OCI-LY1 (cell line): Measurements from ENCODE around the gene SIGLEC6.

ENCODE experiments used
- H2AFZ ChIP-seq: fragments of 200-600 bp; sonication (generic), shearing (Covaris generic); 2 replicates; pipeline ENCODE4 v1.6.0; 2014; ENCODE audit warnings: antibody characterized with exemption, mild to moderate bottlenecking, low read length
- H3F3A ChIP-seq: fragments of 200-600 bp; sonication (generic), shearing (Covaris generic); 2 replicates; pipeline ENCODE4 v1.6.0; 2014; ENCODE audit warnings: mild to moderate bottlenecking, antibody characterized with exemption, low read length, moderate library complexity; ENCODE audit not compliant: insufficient read depth
- H3K27ac ChIP-seq: fragments of 200-600 bp; sonication (generic); 2 replicates; pipeline ENCODE4 v1.5.1; 2014; ENCODE audit warnings: low read length, mixed run types, mild to moderate bottlenecking, low read depth; ENCODE audit not compliant: poor library complexity, severe bottlenecking
- H3K27me3 ChIP-seq: fragments of 200-600 bp; sonication (generic); 2 replicates; pipeline ENCODE4 v1.6.0; 2014; ENCODE audit warnings: antibody characterized with exemption, mild to moderate bottlenecking, low read length, moderate library complexity; ENCODE audit not compliant: insufficient read depth
- H3K36me3 ChIP-seq: fragments of 200-600 bp; sonication (generic); 2 replicates; pipeline ENCODE4 v1.6.1; 2014; ENCODE audit warnings: mild to moderate bottlenecking, antibody characterized with exemption, low read length, moderate library complexity, mixed read lengths; ENCODE audit not compliant: insufficient read depth
- H3K4me1 ChIP-seq: fragments of 200-600 bp; sonication (generic); 2 replicates; pipeline ENCODE4 v1.5.1; 2014; ENCODE audit warnings: mild to moderate bottlenecking, low read length, moderate library complexity; ENCODE audit not compliant: insufficient read depth, severe bottlenecking
- H3K4me2 ChIP-seq: fragments of 200-600 bp; sonication (generic), shearing (Covaris generic); 2 replicates; pipeline ENCODE4 v1.6.1; 2014; ENCODE audit warnings: low read length
- H3K4me3 ChIP-seq: fragments of 200-600 bp; sonication (generic); 2 replicates; pipeline ENCODE4 v1.5.1; 2014; ENCODE audit warnings: low read length, low read depth, mild to moderate bottlenecking, mixed read lengths; ENCODE audit not compliant: poor library complexity, severe bottlenecking
- H3K79me2 ChIP-seq: fragments of 200-600 bp; shearing (Covaris generic); 2 replicates; pipeline ENCODE4 v1.6.1; 2016; ENCODE audit warnings: mixed run types, low read length, mixed read lengths; ENCODE audit not compliant: insufficient read depth
- H3K9ac ChIP-seq: fragments of 200-600 bp; sonication (generic), shearing (Covaris generic); 2 replicates; pipeline ENCODE4 v1.6.1; 2014; ENCODE audit warnings: mild to moderate bottlenecking, low read length, mixed read lengths
- H3K9me2 ChIP-seq: fragments of 200-600 bp; sonication (generic), shearing (Covaris generic); 2 replicates; pipeline ENCODE4 v1.6.1; 2014; ENCODE audit warnings: low read depth, mild to moderate bottlenecking, low read length, mixed read lengths
- H3K9me3 ChIP-seq: fragments of 200-600 bp; shearing (Covaris generic); 2 replicates; pipeline ENCODE4 v1.6.1; 2014; ENCODE audit warnings: low read length, mixed read lengths
- H4K20me1 ChIP-seq: fragments of 200-600 bp; sonication (generic), shearing (Covaris generic); 2 replicates; pipeline ENCODE4 v1.6.0; 2016; ENCODE audit warnings: mild to moderate bottlenecking, low read length; ENCODE audit not compliant: insufficient read depth
- EZH2 ChIP-seq: fragments of 200-600 bp; sonication (generic), shearing (Covaris generic); IDR thresholded peaks from 2 replicates; pipeline ENCODE4 v1.8.0; 2017; ENCODE audit warnings: borderline replicate concordance, mixed run types, mild to moderate bottlenecking, antibody characterized with exemption, low read length, moderate library complexity, mixed read lengths
- TF ChIP-seq, protein P1 (sequence below): fragments of 200-600 bp; sonication (generic), shearing (Covaris generic); IDR thresholded peaks from 2 replicates; pipeline ENCODE4 v1.5.1; 2017; ENCODE audit warnings: mild to moderate bottlenecking, antibody characterized with exemption, low read length, moderate library complexity, mixed read lengths

Gene SIGLEC6

GRCh38 chr19:51508059-51508733, 23.3 kb downstream of the SIGLEC6 start:
- H3K9me3 ChIP-seq, result no peaks in the 10 kb centered on the region
- TF ChIP-seq EZH2, result no peak
- TF ChIP-seq, protein P1, sequence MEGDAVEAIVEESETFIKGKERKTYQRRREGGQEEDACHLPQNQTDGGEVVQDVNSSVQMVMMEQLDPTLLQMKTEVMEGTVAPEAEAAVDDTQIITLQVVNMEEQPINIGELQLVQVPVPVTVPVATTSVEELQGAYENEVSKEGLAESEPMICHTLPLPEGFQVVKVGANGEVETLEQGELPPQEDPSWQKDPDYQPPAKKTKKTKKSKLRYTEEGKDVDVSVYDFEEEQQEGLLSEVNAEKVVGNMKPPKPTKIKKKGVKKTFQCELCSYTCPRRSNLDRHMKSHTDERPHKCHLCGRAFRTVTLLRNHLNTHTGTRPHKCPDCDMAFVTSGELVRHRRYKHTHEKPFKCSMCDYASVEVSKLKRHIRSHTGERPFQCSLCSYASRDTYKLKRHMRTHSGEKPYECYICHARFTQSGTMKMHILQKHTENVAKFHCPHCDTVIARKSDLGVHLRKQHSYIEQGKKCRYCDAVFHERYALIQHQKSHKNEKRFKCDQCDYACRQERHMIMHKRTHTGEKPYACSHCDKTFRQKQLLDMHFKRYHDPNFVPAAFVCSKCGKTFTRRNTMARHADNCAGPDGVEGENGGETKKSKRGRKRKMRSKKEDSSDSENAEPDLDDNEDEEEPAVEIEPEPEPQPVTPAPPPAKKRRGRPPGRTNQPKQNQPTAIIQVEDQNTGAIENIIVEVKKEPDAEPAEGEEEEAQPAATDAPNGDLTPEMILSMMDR, result no peak
- H3K27ac ChIP-seq, result no peak overlapping the region
- H3K79me2 ChIP-seq, result no peaks in the 10 kb centered on the region
- H3K4me3 ChIP-seq, result no peak overlapping the region
- no peaks in the 10 kb centered on the region for H3K4me1 ChIP-seq
- no peak overlapping the region for H2AFZ ChIP-seq
- no peaks in the 10 kb centered on the region for H3K9me2 ChIP-seq
- H3K27me3 ChIP-seq, result no peaks in the 10 kb centered on the region
- H3K9ac ChIP-seq, result no peak overlapping the region
- no peak overlapping the region for H3K4me2 ChIP-seq
- no peaks in the 10 kb centered on the region for H3K36me3 ChIP-seq
- no peaks in the 10 kb centered on the region for H4K20me1 ChIP-seq
- no peaks in the 10 kb centered on the region for H3F3A ChIP-seq

- no peak overlapping the region for H3K4me3 ChIP-seq
- no peaks in the 10 kb centered on the region for H4K20me1 ChIP-seq
- no peaks in the 10 kb centered on the region for H3K36me3 ChIP-seq
- no peak for TF ChIP-seq EZH2
- TF ChIP-seq, protein P1, result no peak
- H3K79me2 ChIP-seq, result no peaks in the 10 kb centered on the region
- H3K4me2 ChIP-seq, result no peak overlapping the region
- H2AFZ ChIP-seq, result no peak overlapping the region
- H3K27ac ChIP-seq, result no peak overlapping the region
- no peaks in the 10 kb centered on the region for H3F3A ChIP-seq
- H3K27me3 ChIP-seq, result no peaks in the 10 kb centered on the region
- no peaks in the 10 kb centered on the region for H3K9me3 ChIP-seq
- no peak overlapping the region for H3K9ac ChIP-seq
- no peaks in the 10 kb centered on the region for H3K9me2 ChIP-seq
- no peaks in the 10 kb centered on the region for H3K4me1 ChIP-seq
Observed at GRCh38 chr19:51507640-51508058, 23.8 kb downstream of the SIGLEC6 start.

DNA sequence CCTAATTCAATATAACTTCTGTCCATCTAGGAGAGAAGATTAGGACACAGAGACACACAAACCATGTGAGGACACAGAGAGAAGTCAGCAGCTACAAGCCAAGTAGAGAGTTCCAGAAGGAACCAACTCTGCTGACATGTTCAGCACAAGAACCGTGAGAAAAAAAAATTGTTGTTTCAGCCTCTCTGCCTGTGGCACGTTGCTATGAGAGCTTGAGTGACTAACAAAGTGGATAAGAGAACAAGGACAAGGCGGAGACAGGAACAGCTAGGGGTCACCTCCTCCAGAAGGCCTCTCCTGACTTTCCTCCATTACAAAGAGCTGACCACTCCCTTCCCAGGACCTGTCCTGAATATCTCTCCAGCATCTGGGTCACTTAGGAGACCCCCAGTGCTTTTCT, 24.3 kb downstream of the SIGLEC6 start:
- no peaks in the 10 kb centered on the region for H3K4me1 ChIP-seq
- H3K27ac ChIP-seq, result no peak overlapping the region
- no peaks in the 10 kb centered on the region for H3K36me3 ChIP-seq
- H3K79me2 ChIP-seq, result no peaks in the 10 kb centered on the region
- H3K27me3 ChIP-seq, result no peaks in the 10 kb centered on the region
- no peak overlapping the region for H3K9ac ChIP-seq
- H3K9me3 ChIP-seq, result no peaks in the 10 kb centered on the region
- no peak overlapping the region for H3K4me3 ChIP-seq
- H3F3A ChIP-seq, result no peaks in the 10 kb centered on the region
- no peak overlapping the region for H2AFZ ChIP-seq
- no peak overlapping the region for H3K4me2 ChIP-seq
- no peaks in the 10 kb centered on the region for H3K9me2 ChIP-seq
- H4K20me1 ChIP-seq, result no peaks in the 10 kb centered on the region
- TF ChIP-seq, protein P1, result no peak
- no peak for TF ChIP-seq EZH2
